Pancreas (tissue), 10 donors: ENCODE measurements around the gene NHERF1. TPM values are rescaled to one million over a fixed set of nuclear protein-coding genes. Genes with fewer than 3 reads are reported as not detected.

ENCODE experiments used
- ATAC-seq, 4 donors: fragments of 200-7000 bp; cut with Tn5 transposase; one replicate each; pipeline versions ENCODE4 v1.8.0 to v1.9.1; 2020; ENCODE audit warnings: mild to moderate bottlenecking in 4 of 4, moderate library complexity in 4 of 4
- DNase-seq, 6 donors: peaks; one replicate each; pipeline ENCODE4 v3.0.0-alpha.2; 2020
- FAIRE-seq: peaks from 2 replicates; lab custom pipeline; 2012; peaks lifted over from hg19 to GRCh38; lab: Jason Lieb, UNC
- H3K27ac ChIP-seq, 4 donors: fragments of 200-600 bp; sonication (generic); 1 replicate in 3 of 4; 2 replicates in 1 of 4; pipeline versions ENCODE4 v1.5.0 to v1.8.0; 2020
- H3K27me3 ChIP-seq, 4 donors: fragments of 200-600 bp; one replicate each; pipeline ENCODE4 v1.8.0; 2021
- H3K36me3 ChIP-seq, 3 donors: fragments of 200-600 bp; sonication (generic) in 1 of 3; one replicate each; pipeline versions ENCODE4 v1.5.0 to v1.8.0; 2020 to 2021
- H3K4me1 ChIP-seq, 3 donors: fragments of 200-600 bp; one replicate each; pipeline ENCODE4 v1.8.0; 2021
- H3K4me3 ChIP-seq, 4 donors: fragments of 200-600 bp; sonication (generic) in 2 of 4; one replicate each; pipeline versions ENCODE4 v1.5.0 to v1.8.0; 2020 to 2021
- H3K9me3 ChIP-seq, 4 donors: fragments of 200-600 bp; one replicate each; pipeline ENCODE4 v1.8.0; 2021
- WGBS, 2 donors: extraction: QIAGEN DNeasy Blood & Tissue Kit; methylation state at CpG; one replicate each; pipeline ENCODE4 v1.1.7; 2013; 5-methylcytosine and 5-hydroxymethylcytosine counted together
- intact Hi-C, 3 donors: fragments of 100-400 bp; cut with DNase I; formaldehyde crosslinking; loops; one replicate each; pipeline versions ENCODE4 v1.11.1 to v1.14.2; 2022
- polyA plus RNA-seq, 2 donors: library from polyadenylated mRNA; stranded (reverse); fragments of 200-250 nt; gene quantifications; one replicate each; pipeline ENCODE4 v1.2.3, GENCODE V29; 2013
- total RNA-seq, 6 donors: library from RNA; stranded (reverse); fragmentation: NEBNext Ultra II Directional in 4 of 6; extraction: Animal tissue kit (Norgen Biotek cat#: 25700) in 4 of 6; gene quantifications; one replicate each; pipeline versions ENCODE4 v1.2.1 to v1.2.4, GENCODE V29; 2021 to 2023
- TF ChIP-seq, protein P1 (sequence below), 4 donors: fragments of 200-600 bp; sonication (generic) in 3 of 4; IDR thresholded peaks; one replicate each; pipeline versions ENCODE4 v1.5.0 to v1.8.0; 2021; ENCODE audit warnings: antibody characterized with exemption in 4 of 4
- donor health status: healthy with polysubstance abuse.
- donor health status: DM: no; HTN: no; CAD: no; lungs with moderate emphysema.
- donor health status: DM: no; HTN: no; CAD: no.
- donor health status: control.
- donor health status: control.
- donor health status: Bipolar disorder and iron deficiency.
- donor health status: DM: yes; HTN: yes; CAD: no.
- donor health status: DM: no; HTN: no; CAD: no.
- donor health status: DM: no; HTN: no; CAD: no.
- donor health status: DM: yes; HTN: yes; CAD: no.

Gene NHERF1
- total and polyA plus RNA-seq, 8 donors = 40.1 to 91.9 (median 56.5) TPM

GRCh38 chr17:74795327-74796020 lies 47.0 kb downstream of the NHERF1 start:
- ATAC-seq (no peak), FAIRE-seq (no peak), DNase-seq (no peak)
- Histone ChIP-seq H3K4me3 (no peak overlapping the region), H3K4me1 (no peaks in the 10 kb centered on the region), H3K27ac (no peak overlapping the region), H3K27me3 (no peaks in the 10 kb centered on the region), H3K9me3 (no peaks in the 10 kb centered on the region), H3K36me3 (peaks cover 0 to 20% (median 0%) of the 10 kb centered on the region in 3 donors)
- TF ChIP-seq, protein P1, sequence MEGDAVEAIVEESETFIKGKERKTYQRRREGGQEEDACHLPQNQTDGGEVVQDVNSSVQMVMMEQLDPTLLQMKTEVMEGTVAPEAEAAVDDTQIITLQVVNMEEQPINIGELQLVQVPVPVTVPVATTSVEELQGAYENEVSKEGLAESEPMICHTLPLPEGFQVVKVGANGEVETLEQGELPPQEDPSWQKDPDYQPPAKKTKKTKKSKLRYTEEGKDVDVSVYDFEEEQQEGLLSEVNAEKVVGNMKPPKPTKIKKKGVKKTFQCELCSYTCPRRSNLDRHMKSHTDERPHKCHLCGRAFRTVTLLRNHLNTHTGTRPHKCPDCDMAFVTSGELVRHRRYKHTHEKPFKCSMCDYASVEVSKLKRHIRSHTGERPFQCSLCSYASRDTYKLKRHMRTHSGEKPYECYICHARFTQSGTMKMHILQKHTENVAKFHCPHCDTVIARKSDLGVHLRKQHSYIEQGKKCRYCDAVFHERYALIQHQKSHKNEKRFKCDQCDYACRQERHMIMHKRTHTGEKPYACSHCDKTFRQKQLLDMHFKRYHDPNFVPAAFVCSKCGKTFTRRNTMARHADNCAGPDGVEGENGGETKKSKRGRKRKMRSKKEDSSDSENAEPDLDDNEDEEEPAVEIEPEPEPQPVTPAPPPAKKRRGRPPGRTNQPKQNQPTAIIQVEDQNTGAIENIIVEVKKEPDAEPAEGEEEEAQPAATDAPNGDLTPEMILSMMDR (IDR thresholded peaks at IDR 0.05) = no peak
- intact Hi-C loops = loop anchor here in 1 of 3 donors (5.0 kb wide), 1 partner anchor 67 kb away; no protein-coding TSS in a partner anchor
- 91 to 94% methylated on average over 18 of the region's 18 CpGs for WGBS, 2 donors

DNA sequence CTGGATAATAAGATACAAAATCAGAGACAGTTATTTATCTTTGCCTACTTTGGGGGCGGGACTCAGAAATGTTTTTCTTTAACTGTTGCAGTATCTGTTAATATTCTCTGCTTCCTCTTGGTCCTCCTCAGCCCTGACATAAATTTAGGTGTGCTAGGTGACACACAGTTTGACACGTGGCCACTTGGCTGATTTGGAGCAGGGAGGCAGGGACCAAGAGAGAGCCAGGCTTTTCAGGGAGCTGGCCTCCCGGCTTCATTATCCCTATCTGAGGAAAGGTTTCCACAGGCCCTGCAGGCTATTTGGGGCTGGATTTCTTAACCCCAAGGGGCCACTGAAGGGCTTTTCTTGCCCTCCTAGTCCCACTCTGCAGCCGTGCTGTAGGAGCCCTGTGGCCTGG lies 47.8 kb downstream of the NHERF1 start:
- 87 to 90% methylated on average over 4 of the region's 4 CpGs for WGBS, 2 donors
- TF ChIP-seq, protein P1 (IDR thresholded peaks at IDR 0.05) = no peak
- no peaks in the 10 kb centered on the region for H3K4me1 ChIP-seq
- ATAC-seq (no peak), FAIRE-seq (no peak), DNase-seq (no peak)
- no peak overlapping the region for H3K27ac ChIP-seq
- peaks cover 0 to 20% (median 0%) of the 10 kb centered on the region in 3 donors for H3K36me3 ChIP-seq
- H3K4me3 ChIP-seq = no peak overlapping the region
- H3K27me3 ChIP-seq = no peaks in the 10 kb centered on the region
- H3K9me3 ChIP-seq = no peaks in the 10 kb centered on the region
- intact Hi-C loops = loop anchor here in 1 of 3 donors (5.0 kb wide), 1 partner anchor 66 kb away; no protein-coding TSS in a partner anchor

DNA sequence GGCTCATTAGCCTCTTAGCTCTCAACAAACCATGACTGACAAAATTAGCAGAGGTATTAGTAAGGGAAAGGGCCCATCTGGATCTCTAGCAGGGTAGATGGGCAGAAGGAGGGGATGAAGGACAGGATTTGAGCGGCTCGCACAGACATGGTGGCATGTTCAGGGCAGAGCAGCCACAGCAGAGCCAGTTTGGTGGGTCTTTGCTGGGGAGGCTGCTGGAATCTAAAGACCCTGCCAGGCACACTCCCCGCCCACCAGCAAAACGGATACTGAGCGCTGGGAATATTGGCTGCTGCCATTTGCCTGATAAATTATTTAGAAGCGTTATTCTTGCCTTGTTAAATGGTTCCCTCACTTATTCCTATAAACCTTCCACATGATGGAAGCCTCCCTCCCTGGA lies 48.4 kb downstream of the NHERF1 start:
- FAIRE-seq = no peak
- no peak for ATAC-seq
- intact Hi-C loops = loop anchor here in 1 of 3 donors (5.0 kb wide), 1 partner anchor 65 kb away; no protein-coding TSS in a partner anchor
- no peak for DNase-seq
- Histone ChIP-seq H3K27ac (no peak overlapping the region), H3K36me3 (peaks cover 0 to 20% (median 0%) of the 10 kb centered on the region in 3 donors), H3K9me3 (no peaks in the 10 kb centered on the region), H3K27me3 (no peaks in the 10 kb centered on the region), H3K4me1 (no peaks in the 10 kb centered on the region), H3K4me3 (no peak overlapping the region)
- WGBS, 2 donors = 92 to 94% methylated on average over 6 of the region's 6 CpGs
- TF ChIP-seq, protein P1 (IDR thresholded peaks at IDR 0.05) = no peak

- 94 to 97% methylated on average over 4 of the region's 4 CpGs for WGBS, 2 donors
- no peaks in the 10 kb centered on the region for H3K9me3 ChIP-seq
- intact Hi-C loops = loop anchor here in 1 of 3 donors (5.0 kb wide), 1 partner anchor 64 kb away; no protein-coding TSS in a partner anchor
- DNase-seq = no peak
- no peaks in the 10 kb centered on the region for H3K4me1 ChIP-seq
- no peak for FAIRE-seq
- no peak overlapping the region for H3K27ac ChIP-seq
- no peak overlapping the region for H3K4me3 ChIP-seq
- TF ChIP-seq, protein P1 (IDR thresholded peaks at IDR 0.05) = no peak
- H3K27me3 ChIP-seq = no peaks in the 10 kb centered on the region
- ATAC-seq = no peak
- peaks cover 0 to 20% (median 0%) of the 10 kb centered on the region in 3 donors for H3K36me3 ChIP-seq
Observed at GRCh38 chr17:74797824-74798223, 49.4 kb downstream of the NHERF1 start.

DNA sequence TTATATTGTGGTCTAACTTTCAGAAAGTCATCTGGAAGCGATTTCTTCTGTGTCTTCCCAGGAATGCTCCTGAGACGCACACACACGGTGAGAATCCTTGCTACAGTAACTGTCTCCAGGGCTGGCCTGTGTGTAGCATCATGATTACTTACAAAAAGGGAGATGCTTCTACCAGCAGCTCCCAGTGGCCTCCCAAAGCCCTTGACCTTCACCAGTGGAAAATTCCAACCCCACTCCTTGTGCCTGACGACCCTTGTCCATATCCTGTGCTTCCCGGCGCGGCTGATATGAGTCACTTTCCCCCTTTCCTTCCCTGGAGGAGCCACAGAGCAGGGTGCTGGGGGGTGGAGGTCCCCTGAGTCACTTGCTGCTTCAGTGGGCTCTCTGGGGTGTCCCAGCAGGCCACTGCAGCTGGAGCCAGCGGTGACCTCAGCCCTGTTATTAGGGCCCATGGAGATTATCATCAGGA lies 49.8 kb downstream of the NHERF1 start:
- Histone ChIP-seq H3K9me3 (no peaks in the 10 kb centered on the region), H3K36me3 (peaks cover 0 to 20% (median 0%) of the 10 kb centered on the region in 3 donors), H3K27ac (no peak overlapping the region), H3K4me1 (no peaks in the 10 kb centered on the region), H3K4me3 (no peak overlapping the region), H3K27me3 (no peaks in the 10 kb centered on the region)
- no peak for DNase-seq
- TF ChIP-seq, protein P1 (IDR thresholded peaks at IDR 0.05) = no peak
- intact Hi-C loops = loop anchor here in 1 of 3 donors (5.0 kb wide), 1 partner anchor 64 kb away; no protein-coding TSS in a partner anchor
- FAIRE-seq = no peak
- 84 to 94% methylated on average over 8 of the region's 8 CpGs for WGBS, 2 donors
- ATAC-seq = no peak
